SKM-1 (cell line): ENCODE data around the gene C1D.
"Not testable (repeated sequence)": the region's sequence is repeated elsewhere in the genome, so short reads cannot be mapped to it uniquely, and the experiment has no call there.

Experiments used
- DNase-seq: peaks from one replicate; lab custom pipeline; 2025; ENCODE audit not compliant: unreplicated experiment; lab: John Stamatoyannopoulos, UW

Gene C1D

DNA sequence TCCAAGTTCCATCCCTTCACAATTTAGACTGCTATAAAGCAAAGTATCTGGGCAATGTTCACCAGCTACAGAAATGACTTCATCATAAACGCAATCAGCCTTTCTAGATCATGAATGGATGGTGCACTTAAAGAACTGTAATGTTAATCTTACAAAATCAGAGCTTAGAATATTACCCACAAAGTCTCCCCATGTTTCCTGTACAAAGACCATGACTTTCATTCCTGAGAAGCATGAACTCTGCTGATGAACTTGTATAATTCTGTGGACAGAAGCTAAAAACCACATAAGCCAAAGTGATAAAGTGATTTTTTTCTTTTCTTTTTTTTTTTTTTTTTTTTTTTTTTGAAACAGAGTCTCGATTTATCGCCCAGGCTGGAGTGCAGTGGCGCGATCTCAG is 53.3 kb downstream of the C1D start:
- no peak for DNase-seq

DNA sequence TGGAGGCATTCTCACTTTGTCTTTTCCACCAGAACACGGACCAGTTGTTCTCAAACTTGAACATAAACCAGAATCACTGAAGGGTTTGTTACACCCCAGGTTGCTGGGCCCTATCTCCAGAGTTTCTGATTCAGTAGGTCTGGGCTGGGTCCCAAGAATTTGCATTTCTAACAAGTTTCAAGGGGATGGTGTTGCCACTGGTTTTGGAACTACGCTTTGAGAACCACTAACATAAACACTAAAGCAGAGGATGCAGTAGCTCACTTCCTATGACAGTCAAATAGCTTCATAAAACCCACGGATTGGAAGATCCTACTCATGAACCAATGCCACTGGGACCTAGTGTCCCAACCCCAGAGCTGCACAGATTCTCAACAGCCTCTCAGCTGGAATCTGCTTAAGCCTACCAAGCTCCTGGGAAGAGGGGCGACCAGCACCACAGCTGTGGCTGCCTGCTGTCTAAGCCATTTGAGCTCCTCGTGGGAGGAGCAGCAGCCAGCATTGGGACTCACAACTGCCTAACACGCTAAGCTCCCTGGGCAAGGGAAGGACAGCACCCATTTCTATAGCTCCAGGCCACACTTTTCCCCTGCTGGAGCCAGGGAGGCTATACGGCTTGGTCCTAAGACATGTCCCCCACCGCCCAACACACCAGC is 62.5 kb downstream of the C1D start:
- no peak for DNase-seq

DNA sequence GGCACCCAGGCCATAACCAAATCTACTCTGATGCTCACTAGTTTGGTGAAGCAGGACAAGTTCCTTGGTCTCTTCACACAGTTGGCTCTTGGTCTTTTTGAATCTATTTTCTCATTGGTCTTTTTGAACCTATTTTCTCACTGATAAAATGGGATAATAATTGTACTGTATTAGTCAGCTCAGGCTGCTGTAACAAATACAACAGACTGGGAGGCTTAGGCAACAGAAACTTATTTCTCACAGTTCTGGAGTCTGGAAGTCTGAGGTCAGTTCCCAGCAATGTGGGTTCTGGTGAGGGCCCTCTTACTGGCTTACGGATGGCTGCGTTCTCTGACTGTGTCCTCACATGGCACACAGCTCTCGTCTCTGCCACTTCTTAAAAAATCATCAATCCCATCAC is 63.5 kb downstream of the C1D start:
- no peak for DNase-seq

DNA sequence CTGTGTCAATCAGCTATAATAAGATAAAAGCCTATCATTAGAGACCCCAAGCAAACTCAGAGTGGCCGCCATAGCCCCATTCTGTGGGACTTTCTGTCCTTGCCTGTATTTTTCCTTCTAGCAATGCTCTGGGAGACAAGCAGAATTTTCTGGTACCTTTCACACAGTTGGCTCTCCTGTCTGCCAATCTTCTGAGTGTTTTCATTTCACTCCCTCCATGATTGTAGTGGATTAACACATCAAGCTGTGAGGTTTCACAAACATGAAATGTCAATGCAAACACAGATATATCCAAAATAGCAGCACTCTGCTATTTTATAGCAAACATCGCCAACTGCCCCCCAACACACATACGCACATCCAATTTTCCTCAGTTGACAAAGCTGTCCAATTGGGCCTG is 64.9 kb downstream of the C1D start:
- no peak for DNase-seq

DNA sequence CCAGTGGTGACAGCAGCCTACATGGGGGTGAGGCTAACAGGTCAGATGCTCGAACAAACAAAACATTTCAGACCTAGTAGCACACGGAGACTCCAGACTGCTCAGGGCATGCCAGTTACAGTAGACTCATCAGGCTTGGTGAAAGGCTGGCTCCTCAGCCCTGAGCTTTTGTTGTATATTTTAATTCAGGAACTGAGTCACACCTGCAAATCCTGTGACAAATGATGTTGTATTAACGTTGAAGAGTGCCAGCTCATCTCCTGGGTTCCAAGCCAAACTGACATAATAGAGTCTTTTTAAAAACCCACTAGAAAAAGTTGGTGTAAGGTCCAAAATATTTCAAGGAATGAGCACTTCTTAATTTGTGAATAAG is 65.3 kb downstream of the C1D start:
- DNase-seq, result no peak

DNA sequence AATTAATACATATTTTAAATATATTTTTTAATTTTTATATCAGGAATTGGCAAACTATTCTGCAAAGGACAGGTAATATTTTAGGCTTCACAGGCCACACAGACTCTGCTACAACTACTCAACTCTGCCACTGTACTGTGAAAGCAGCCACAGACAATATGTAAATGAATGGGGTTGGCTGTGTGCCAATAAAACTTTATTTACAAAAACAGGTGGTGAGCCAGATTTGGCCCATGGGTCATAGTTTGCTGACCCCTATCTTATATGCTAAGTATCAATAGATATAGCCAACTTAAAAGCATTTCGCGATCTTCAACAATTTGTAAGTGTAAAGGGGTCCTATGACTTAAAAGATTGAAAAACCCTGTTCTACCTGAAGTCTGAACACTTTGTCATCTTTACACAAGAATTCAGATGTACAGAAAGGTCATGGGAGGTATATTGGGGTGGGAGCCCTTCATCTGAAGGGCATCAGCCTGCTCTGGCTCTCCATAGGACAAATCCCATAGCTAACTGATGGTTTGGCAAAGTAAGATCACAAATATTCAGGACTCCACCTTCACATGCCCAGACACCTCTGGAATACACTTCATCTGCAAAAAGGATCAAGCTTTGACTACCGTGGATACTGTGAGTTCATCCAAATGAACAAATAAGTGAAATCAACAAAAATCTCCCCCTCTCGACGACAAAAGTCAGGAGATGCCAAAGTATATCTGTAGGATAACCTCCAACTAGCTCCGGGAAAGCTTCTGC is 65.9 kb downstream of the C1D start:
- no peak for DNase-seq

DNA sequence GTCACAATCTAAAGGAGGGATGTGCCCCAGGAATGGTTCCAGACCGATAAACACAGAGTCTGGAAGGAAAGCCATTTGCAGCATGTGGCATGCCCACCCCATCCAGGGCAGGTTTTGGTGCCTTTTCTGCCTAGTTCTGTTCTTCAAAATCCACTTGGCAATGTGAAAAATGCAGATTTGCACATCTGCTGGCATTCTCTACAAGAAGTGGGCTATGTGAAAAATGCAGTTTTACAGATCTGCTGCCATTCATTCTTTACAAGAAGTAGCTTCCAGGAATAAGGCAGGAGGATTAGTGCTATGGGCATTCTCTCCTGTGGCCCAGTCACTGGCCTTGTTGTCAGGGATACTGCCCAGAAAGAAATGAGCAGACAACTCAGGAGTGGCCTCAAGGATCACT is 68.1 kb downstream of the C1D start:
- no peak for DNase-seq

DNA sequence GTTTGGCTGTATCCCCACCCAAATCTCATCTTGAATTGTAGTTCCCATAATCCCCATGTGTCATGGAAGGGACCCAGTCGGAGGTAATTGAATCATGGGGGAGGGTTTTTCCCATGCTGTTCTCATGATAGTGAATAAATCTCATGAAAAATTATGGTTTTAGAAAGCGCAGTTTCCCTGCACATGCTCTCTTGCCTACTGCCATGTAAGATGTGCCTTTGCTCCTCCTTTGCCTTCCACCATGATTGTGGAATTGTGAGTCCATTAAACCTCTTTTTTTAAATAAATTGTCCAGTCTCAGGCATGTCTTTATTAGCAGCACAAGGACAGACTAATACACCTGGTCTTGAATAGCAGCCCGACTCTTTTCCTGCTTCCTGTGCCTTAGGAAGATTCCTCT is 68.7 kb downstream of the C1D start:
- not testable (repeated sequence) for DNase-seq

DNA sequence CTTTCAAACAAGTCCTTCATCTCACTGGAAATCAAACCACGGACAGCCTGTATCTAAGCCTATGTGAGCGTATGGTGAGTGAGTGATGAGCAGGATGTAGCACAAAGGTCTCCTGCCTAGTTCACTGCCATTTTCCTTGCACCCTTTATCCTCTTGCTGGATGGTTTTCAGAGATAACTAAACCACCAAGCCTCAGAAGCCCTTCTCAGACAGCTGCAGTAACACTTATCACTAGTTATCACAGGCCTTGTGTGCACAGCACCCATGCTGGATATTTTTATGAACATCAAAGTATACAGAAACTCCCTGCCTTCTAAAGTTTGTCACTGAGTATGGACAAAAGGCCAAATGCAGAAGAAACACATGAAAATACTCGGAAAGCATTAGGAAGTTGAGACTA is 69.5 kb downstream of the C1D start:
- no peak for DNase-seq

DNA sequence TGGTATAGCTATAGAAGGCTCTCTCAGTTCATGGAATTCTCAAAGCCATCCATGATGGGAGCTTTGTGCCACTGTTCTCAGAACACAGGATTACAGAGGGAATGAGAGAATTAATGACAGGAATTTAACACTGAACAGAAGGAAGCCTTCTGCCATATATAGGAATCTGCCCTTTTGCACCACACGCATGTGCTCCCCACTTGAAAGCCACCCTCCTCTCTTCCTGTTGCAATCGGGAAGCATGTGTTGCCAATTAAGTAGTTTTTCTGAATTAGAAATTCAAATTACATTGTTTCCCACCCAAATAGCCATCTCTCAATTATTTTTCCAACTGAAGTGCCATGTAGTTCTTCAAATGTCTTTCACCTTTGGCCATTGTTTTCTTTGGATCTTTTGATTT is 71.3 kb downstream of the C1D start:
- no peak for DNase-seq
